Gastroesophageal sphincter (tissue), 3 donors: ENCODE measurements around the gene ELAVL3.

Experiments
- CTCF ChIP-seq, 4 experiments: fragments of 200-600 bp in 2 of 4; fragments of 450-650 bp in 2 of 4; sonication (generic) in 1 of 4; IDR thresholded peaks; one replicate each; pipeline ENCODE4 v1.5.1; 2017 to 2019; ENCODE audit warnings: antibody characterized with exemption in 4 of 4, mild to moderate bottlenecking in 2 of 4, moderate library complexity in 2 of 4
- EP300 ChIP-seq: sonication (generic); formaldehyde crosslinking; IDR thresholded peaks from one replicate; pipeline ENCODE4 v1.6.1; 2017; ENCODE audit warnings: antibody characterized with exemption, mild to moderate bottlenecking
- POLR2A ChIP-seq, 2 donors: fragments of 450-650 bp; IDR thresholded peaks; one replicate each; pipeline ENCODE4 v1.6.1; 2017; ENCODE audit warnings: antibody characterized with exemption in 2 of 2, mild to moderate bottlenecking in 2 of 2, moderate library complexity in 1 of 2

GRCh38 chr19:11464333-11465265 lies 16.2 kb downstream of the ELAVL3 start:
- TF ChIP-seq CTCF (IDR thresholded peaks at IDR 0.05), result no peak
- no peak for TF ChIP-seq POLR2A (IDR thresholded peaks at IDR 0.05)
- no peak for TF ChIP-seq EP300
